Parathyroid adenoma (tissue), 2 donors: ENCODE results near the gene ATP2C2.

Source experiments
- H2AFZ ChIP-seq: fragments of 300-600 bp; sonication (generic); one replicate; pipeline ENCODE4 v1.7.0; 2017; ENCODE audit warnings: antibody characterized with exemption, mild to moderate bottlenecking
- H3K27ac ChIP-seq: fragments of 300-600 bp; sonication (generic); one replicate; pipeline ENCODE4 v1.7.0; 2017
- H3K27me3 ChIP-seq: fragments of 300-600 bp; sonication (generic); one replicate; pipeline ENCODE4 v1.7.0; 2017; ENCODE audit warnings: low read length; ENCODE audit not compliant: control insufficient read depth, insufficient read depth
- H3K36me3 ChIP-seq: fragments of 300-600 bp; sonication (generic); one replicate; pipeline ENCODE4 v1.7.0; 2017; ENCODE audit warnings: low read length; ENCODE audit not compliant: control insufficient read depth, insufficient read depth
- H3K4me1 ChIP-seq: fragments of 300-600 bp; sonication (generic); one replicate; pipeline ENCODE4 v1.7.0; 2017; ENCODE audit warnings: control low read depth
- H3K4me2 ChIP-seq: fragments of 300-600 bp; sonication (generic); one replicate; pipeline ENCODE4 v1.7.0; 2017; ENCODE audit warnings: low read length
- H3K4me3 ChIP-seq: fragments of 300-600 bp; sonication (generic); one replicate; pipeline ENCODE4 v1.7.0; 2017; ENCODE audit warnings: low read depth, low read length
- H3K79me2 ChIP-seq: fragments of 300-600 bp; sonication (generic); one replicate; pipeline ENCODE4 v1.7.0; 2017; ENCODE audit warnings: control low read depth
- H3K9ac ChIP-seq: fragments of 300-600 bp; sonication (generic); one replicate; pipeline ENCODE4 v1.7.0; 2017; ENCODE audit warnings: mild to moderate bottlenecking
- H3K9me3 ChIP-seq: fragments of 300-600 bp; sonication (generic); one replicate; pipeline ENCODE4 v1.7.0; 2017; ENCODE audit warnings: low read length; ENCODE audit not compliant: control insufficient read depth
- CTCF ChIP-seq: fragments of 300-600 bp; sonication (generic); IDR thresholded peaks from one replicate; pipeline ENCODE4 v1.7.0; 2017; ENCODE audit warnings: antibody characterized with exemption, mild to moderate bottlenecking
- donor health status: primary hyperparathyroidism.

The ATP2C2 gene

DNA sequence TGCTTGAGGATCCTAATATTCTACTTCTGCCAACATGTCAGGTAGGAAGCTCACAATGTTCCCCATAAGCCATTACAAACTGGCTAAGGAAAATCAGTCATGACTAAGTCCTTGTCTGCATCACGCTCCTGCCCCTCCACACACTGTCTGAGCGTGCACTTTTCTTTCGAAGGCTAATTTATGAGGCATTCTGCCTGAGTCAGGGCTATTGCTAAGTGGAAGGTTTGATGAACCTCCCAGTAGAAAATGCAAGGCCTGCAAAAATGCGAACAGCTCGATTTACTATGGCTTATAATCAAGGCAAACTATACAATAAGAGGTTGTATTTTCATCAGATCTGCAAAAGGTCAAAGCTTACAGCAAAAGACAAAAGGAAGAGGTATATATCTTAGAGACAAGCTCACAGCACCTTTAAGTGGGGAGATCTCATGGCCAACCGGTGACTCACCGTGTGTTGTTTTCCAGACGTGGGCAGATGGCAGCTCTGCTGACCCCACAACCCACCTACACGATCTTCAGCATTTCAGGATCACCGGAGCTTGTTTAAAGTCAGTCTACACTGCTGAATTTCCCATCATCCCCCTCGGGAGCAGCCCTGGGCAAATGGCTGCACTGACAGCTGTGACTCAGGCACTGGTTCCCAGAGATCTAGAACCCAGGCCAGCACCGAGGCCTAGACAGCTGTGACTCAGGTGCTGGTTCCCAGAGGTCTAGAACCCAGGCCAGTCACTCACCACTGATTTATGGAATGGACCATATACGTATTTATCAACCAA is 110.0 kb downstream of the ATP2C2 start:
- no peak overlapping the region for H3K9ac ChIP-seq
- H3K4me1 ChIP-seq, result no peaks in the 10 kb centered on the region
- no peak overlapping the region for H3K4me3 ChIP-seq
- H3K4me2 ChIP-seq, result no peak overlapping the region
- H2AFZ ChIP-seq, result no peak overlapping the region
- no peaks in the 10 kb centered on the region for H3K27me3 ChIP-seq
- H3K36me3 ChIP-seq, result no peaks in the 10 kb centered on the region
- no peak overlapping the region for H3K27ac ChIP-seq
- no peaks in the 10 kb centered on the region for H3K9me3 ChIP-seq
- peaks cover 3% of the 10 kb centered on the region for H3K79me2 ChIP-seq
- no peak for TF ChIP-seq CTCF

- no peak overlapping the region for H3K27ac ChIP-seq
- H3K4me1 ChIP-seq, result no peaks in the 10 kb centered on the region
- TF ChIP-seq CTCF, result no peak
- H3K36me3 ChIP-seq, result no peaks in the 10 kb centered on the region
- no peak overlapping the region for H3K9ac ChIP-seq
- H3K27me3 ChIP-seq, result no peaks in the 10 kb centered on the region
- no peak overlapping the region for H2AFZ ChIP-seq
- no peak overlapping the region for H3K4me2 ChIP-seq
- H3K4me3 ChIP-seq, result no peak overlapping the region
- no peaks in the 10 kb centered on the region for H3K79me2 ChIP-seq
- H3K9me3 ChIP-seq, result no peaks in the 10 kb centered on the region
These were observed 111.5 kb downstream of the ATP2C2 start for GRCh38 chr16:84479716-84480450.

GRCh38 chr16:84481051-84481735 is 112.9 kb downstream of the ATP2C2 start:
- no peaks in the 10 kb centered on the region for H3K9me3 ChIP-seq
- no peak overlapping the region for H3K4me2 ChIP-seq
- no peak overlapping the region for H3K4me3 ChIP-seq
- TF ChIP-seq CTCF, result no peak
- no peaks in the 10 kb centered on the region for H3K27me3 ChIP-seq
- H2AFZ ChIP-seq, result no peak overlapping the region
- no peaks in the 10 kb centered on the region for H3K36me3 ChIP-seq
- no peaks in the 10 kb centered on the region for H3K79me2 ChIP-seq
- H3K9ac ChIP-seq, result no peak overlapping the region
- H3K27ac ChIP-seq, result no peak overlapping the region
- H3K4me1 ChIP-seq, result no peaks in the 10 kb centered on the region

DNA sequence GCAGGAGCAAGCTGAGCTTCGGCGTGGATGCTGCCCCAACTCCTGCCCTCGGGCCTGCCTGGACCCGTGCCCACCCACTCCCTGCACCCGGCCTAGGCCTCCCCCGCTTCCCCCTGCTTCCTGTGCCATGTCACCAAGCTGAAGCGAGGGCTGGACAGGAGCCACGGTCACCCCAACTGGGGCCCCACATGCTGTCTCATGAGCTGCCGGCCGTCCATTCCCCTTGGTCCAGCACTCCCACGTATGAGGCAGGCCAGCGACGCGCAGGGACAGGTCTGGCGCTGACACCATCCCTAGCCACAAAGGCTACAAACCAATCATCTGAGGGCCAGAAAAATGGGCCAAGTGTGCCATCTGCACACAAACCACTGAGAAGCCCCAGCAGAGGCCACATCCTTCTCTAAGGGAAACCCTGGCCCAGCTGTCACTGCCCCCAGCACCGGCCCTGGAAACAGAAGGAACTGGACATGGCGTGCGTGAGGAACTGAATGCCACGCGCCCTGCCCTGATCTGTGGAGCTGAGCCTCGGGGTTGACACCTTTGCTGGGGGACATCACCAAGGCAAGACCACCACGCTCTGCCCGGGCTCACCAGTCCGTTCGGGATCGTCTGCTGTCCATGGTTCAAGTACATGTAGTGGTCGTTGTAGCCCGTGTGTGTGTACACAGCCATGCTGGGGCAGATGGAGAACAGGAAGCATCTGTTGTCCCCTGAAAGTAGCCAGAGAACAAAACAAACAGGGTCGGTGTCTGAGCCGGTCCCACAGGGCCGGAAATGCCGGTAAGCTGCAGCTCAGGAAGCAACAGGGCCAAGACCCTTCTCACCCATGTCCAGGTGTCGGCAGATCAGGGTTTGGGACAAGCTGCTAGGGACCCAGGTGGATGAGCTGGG is 113.9 kb downstream of the ATP2C2 start:
- H3K4me3 ChIP-seq, result no peak overlapping the region
- H2AFZ ChIP-seq, result no peak overlapping the region
- H3K79me2 ChIP-seq, result no peaks in the 10 kb centered on the region
- no peaks in the 10 kb centered on the region for H3K4me1 ChIP-seq
- no peaks in the 10 kb centered on the region for H3K27me3 ChIP-seq
- H3K36me3 ChIP-seq, result no peaks in the 10 kb centered on the region
- H3K27ac ChIP-seq, result no peak overlapping the region
- H3K9ac ChIP-seq, result no peak overlapping the region
- H3K9me3 ChIP-seq, result no peaks in the 10 kb centered on the region
- no peak overlapping the region for H3K4me2 ChIP-seq
- no peak for TF ChIP-seq CTCF
